Placental pericyte (primary cell): ENCODE data around the gene EMP1. TPM values are rescaled to one million over a fixed set of nuclear protein-coding genes. Genes with fewer than 3 reads are reported as not detected.

Experiments
- total RNA-seq: library from RNA; depleted of rRNA; stranded (reverse); fragments of >200 nt; gene quantifications from 2 replicates; pipeline ENCODE4 v1.2.3, GENCODE V29; 2012

Gene EMP1
- total RNA-seq = 56.2 and 219 TPM in 2 replicates

GRCh38 chr12:13196130-13196921, at the start of gene EMP1:
TSS of gene EMP1 (plus strand) at chr12:13196726. CDS start at chr12:13211511, 14,785 bp downstream.

Other genes with a start within 250 kb of the EMP1 start
- not detected in 2 replicates for gene GPRC5D, start 244.6 kb upstream of the EMP1 start, total RNA-seq
- 8.9 and 27.4 TPM in 2 replicates for gene HEBP1, start 196.5 kb upstream of the EMP1 start, total RNA-seq
- 7.0 and 7.6 TPM in 2 replicates for gene FAM234B, start 152.3 kb upstream of the EMP1 start, total RNA-seq
- 0.43 and 0.44 TPM in 2 replicates for gene GSG1, start 93.1 kb upstream of the EMP1 start, total RNA-seq